HepG2 (cell line): ENCODE measurements around the gene C14orf93. TPM values are rescaled to one million over a fixed set of nuclear protein-coding genes. Genes with fewer than 3 reads are reported as not detected.

Experiments used
- ATAC-seq: fragments of 200-7000 bp; cut with Tn5 transposase; 3 replicates; pipeline ENCODE4 v1.9.1; 2020; ENCODE audit warnings: mild to moderate bottlenecking, moderate library complexity
- BruUV-seq: library from RNA; stranded (reverse); fragments of 400-500 nt; replicated peaks from 2 replicates; lab custom pipeline; 2021; lab: Mats Ljungman, UMichigan
- CTCF ChIA-PET: fragments of 300-600 bp; formaldehyde crosslinking; extraction: SDS; loops from one replicate; lab custom pipeline; 2021; ENCODE audit warnings: low total read pairs, inconsistent platforms, low intra/inter-chr PET ratio; lab: Yijun Ruan, JAX
- POLR2A ChIA-PET: fragments of 350-600 bp; sonication (Branson Sonifier 250); formaldehyde crosslinking; loops from one replicate; lab custom pipeline; 2020; ENCODE audit warnings: antibody characterized with exemption, inconsistent platforms; lab: Yijun Ruan, JAX
- DNase-seq: peaks from one replicate; pipeline ENCODE4 v3.0.0-alpha.2; 2015; ENCODE audit warnings: low spot score
- FAIRE-seq: peaks from 3 replicates; lab custom pipeline; 2011; peaks lifted over from hg19 to GRCh38; lab: Jason Lieb, UNC
- H2AFZ ChIP-seq: one replicate; pipeline ENCODE4 v1.6.1; 2011; ENCODE audit warnings: low read length, inconsistent platforms
- H3K27ac ChIP-seq: fragments of 300-600 bp; 3 replicates; pipeline ENCODE4 v1.8.0; 2011; ENCODE audit warnings: mixed run types, mild to moderate bottlenecking, mixed read lengths, low read length, inconsistent platforms; ENCODE audit not compliant: insufficient read depth; ENCODE audit errors: extremely low read length
- H3K27me3 ChIP-seq, 2 experiments: fragments of 200-600 bp in 1 of 2; 2 replicates in 1 of 2; 3 replicates in 1 of 2; pipeline versions ENCODE4 v1.6.0 to v1.8.0; 2011; ENCODE audit warnings: low read length in 2 of 2, mild to moderate bottlenecking in 2 of 2, moderate library complexity in 2 of 2, inconsistent platforms in 1 of 2; ENCODE audit not compliant: insufficient read depth in 2 of 2, control insufficient read depth in 1 of 2
- H3K36me3 ChIP-seq, 2 experiments: fragments of 200-600 bp in 1 of 2; replicated peaks in 1 of 2; 2 replicates in 1 of 2; 3 replicates in 1 of 2; pipeline versions ENCODE4 v1.5.1 to v1.8.0; 2011; ENCODE audit warnings: low read length in 2 of 2, inconsistent platforms in 1 of 2; ENCODE audit not compliant: insufficient read depth in 2 of 2, control insufficient read depth in 1 of 2
- H3K4me1 ChIP-seq: 2 replicates; pipeline ENCODE4 v1.5.1; 2012; ENCODE audit warnings: low read length, inconsistent platforms; ENCODE audit not compliant: insufficient read depth
- H3K4me2 ChIP-seq: 2 replicates; pipeline ENCODE4 v1.6.0; 2011; ENCODE audit warnings: low read depth, low read length, inconsistent platforms
- H3K4me3 ChIP-seq, 3 experiments: fragments of 200-600 bp in 1 of 3; sonication (generic), shearing (Covaris generic) in 1 of 3; replicated peaks in 1 of 3; 2 replicates each; pipeline ENCODE4 v1.5.1; 2011 to 2016; ENCODE audit warnings: low read length in 3 of 3, inconsistent platforms in 2 of 3, low read depth in 2 of 3, mild to moderate bottlenecking in 2 of 3, control low read depth in 1 of 3, mixed read lengths in 1 of 3; ENCODE audit not compliant: insufficient read depth in 1 of 3
- H3K79me2 ChIP-seq: one replicate; pipeline ENCODE4 v1.6.1; 2011; ENCODE audit warnings: low read length, inconsistent platforms; ENCODE audit not compliant: insufficient read depth
- H3K9ac ChIP-seq: 2 replicates; pipeline ENCODE4 v1.6.0; 2011; ENCODE audit warnings: mild to moderate bottlenecking, low read depth, low read length, inconsistent platforms; ENCODE audit not compliant: insufficient read depth
- H3K9me3 ChIP-seq: 2 replicates; pipeline ENCODE4 v1.5.1; 2012; ENCODE audit warnings: mild to moderate bottlenecking, low read length
- H4K20me1 ChIP-seq: 2 replicates; pipeline ENCODE4 v1.6.0; 2011; ENCODE audit warnings: inconsistent platforms, mild to moderate bottlenecking, low read length, moderate library complexity; ENCODE audit not compliant: insufficient read depth
- AKAP8 ChIP-seq: sonication (generic); formaldehyde crosslinking; IDR thresholded peaks from 2 replicates; pipeline ENCODE4 v1.5.1; 2020; ENCODE audit warnings: mild to moderate bottlenecking, missing genetic modification reagents
- ELF1 ChIP-seq: sonication (generic); formaldehyde crosslinking; IDR thresholded peaks from 2 replicates; pipeline ENCODE4 v1.4.0; 2020; ENCODE audit warnings: missing genetic modification reagents
- ESRRA ChIP-seq: sonication (generic); formaldehyde crosslinking; IDR thresholded peaks from 2 replicates; pipeline ENCODE4 v1.5.1; 2020; ENCODE audit warnings: mild to moderate bottlenecking, low read depth, missing genetic modification reagents
- KDM3A ChIP-seq: IDR thresholded peaks from 2 replicates; pipeline ENCODE4 v1.6.1; 2018; ENCODE audit warnings: low read depth, missing compliant biosample characterization
- NKX3-1 ChIP-seq: sonication (generic); formaldehyde crosslinking; IDR thresholded peaks from 2 replicates; pipeline ENCODE4 v1.5.0; 2020; ENCODE audit warnings: missing genetic modification reagents
- PPARG ChIP-seq: conservative IDR thresholded peaks from 2 replicates; pipeline ENCODE4 v1.6.1; 2016; ENCODE audit warnings: missing biosample characterization, missing genetic modification reagents
- SIN3B ChIP-seq: fragments of 150-350 bp; IDR thresholded peaks from 2 replicates; pipeline ENCODE4 v1.6.1; 2014; ENCODE audit warnings: low read length
- SMAD1 ChIP-seq: sonication (generic); formaldehyde crosslinking; IDR thresholded peaks from 2 replicates; pipeline ENCODE4 v1.4.0; 2020; ENCODE audit warnings: missing genetic modification reagents, low read depth, mild to moderate bottlenecking, borderline replicate concordance
- SMAD3 ChIP-seq: sonication (generic); formaldehyde crosslinking; IDR thresholded peaks from 2 replicates; pipeline ENCODE4 v1.4.0; 2020; ENCODE audit warnings: missing genetic modification reagents
- SOX5 ChIP-seq: IDR thresholded peaks from 2 replicates; pipeline ENCODE4 v1.6.1; 2016; ENCODE audit warnings: borderline replicate concordance
- SRSF9 ChIP-seq: fragments of 200-400 bp; formaldehyde crosslinking; IDR thresholded peaks from 2 replicates; pipeline ENCODE4 v1.6.1; 2018; ENCODE audit warnings: borderline replicate concordance, mild to moderate bottlenecking, low read depth, low read length; ENCODE audit not compliant: insufficient read depth, poor library complexity, severe bottlenecking
- SRY ChIP-seq: sonication (generic); formaldehyde crosslinking; IDR thresholded peaks from 2 replicates; pipeline ENCODE4 v1.8.0; 2022; ENCODE audit warnings: mild to moderate bottlenecking, missing genetic modification reagents
- YEATS2 ChIP-seq: sonication (generic); formaldehyde crosslinking; IDR thresholded peaks from 2 replicates; pipeline ENCODE4 v1.4.0; 2020; ENCODE audit warnings: missing genetic modification reagents, borderline replicate concordance
- ZBTB7B ChIP-seq: sonication (generic); formaldehyde crosslinking; IDR thresholded peaks from 2 replicates; pipeline ENCODE4 v1.4.0; 2020; ENCODE audit warnings: missing genetic modification reagents
- ZIK1 ChIP-seq: sonication (generic); formaldehyde crosslinking; IDR thresholded peaks from 2 replicates; pipeline ENCODE4 v1.5.0; 2020; ENCODE audit warnings: mild to moderate bottlenecking, low read depth, missing genetic modification reagents, borderline replicate concordance
- ZNF207 ChIP-seq: fragments of 450-650 bp; IDR thresholded peaks from 2 replicates; pipeline ENCODE4 v1.6.1; 2016; ENCODE audit warnings: antibody characterized with exemption, borderline replicate concordance
- ZNF691 ChIP-seq: sonication (generic); formaldehyde crosslinking; IDR thresholded peaks from 2 replicates; pipeline ENCODE4 v1.4.0; 2020; ENCODE audit warnings: missing genetic modification reagents, low read depth, mild to moderate bottlenecking, borderline replicate concordance
- ZNF792 ChIP-seq: IDR thresholded peaks from 2 replicates; pipeline ENCODE4 v1.6.1; 2016
- ZXDC ChIP-seq: sonication (generic); formaldehyde crosslinking; IDR thresholded peaks from 2 replicates; pipeline ENCODE4 v1.5.0; 2020; ENCODE audit warnings: mild to moderate bottlenecking, missing genetic modification reagents
- WGBS: methylation state at CpG from one replicate; pipeline ENCODE4 v1.1.6; 2017; ENCODE audit warnings: low lambda C conversion rate; 5-methylcytosine and 5-hydroxymethylcytosine counted together
- in situ Hi-C: cut with HindIII; loops from 2 replicates; pipeline ENCODE4 v1.10.0; 2017; ENCODE audit warnings: low pct_unique_long_range_greater_than_20kb; ENCODE audit not compliant: extremely low pct_ligation_motif_present
- intact Hi-C: fragments of 100-400 bp; cut with micrococcal nuclease; formaldehyde crosslinking; loops from one replicate; pipeline ENCODE4 v1.10.0; 2022; ENCODE audit not compliant: unreplicated experiment
- polyA plus RNA-seq, 8 experiments: library from polyadenylated mRNA; depleted of rRNA in 3 of 8; stranded (reverse) in 7 of 8; unstranded in 1 of 8; fragments of >200 nt; fragmentation: Illumina TruSeq in 4 of 8; extraction: Trizol in 4 of 8; gene quantifications; 2 replicates each; pipeline versions ENCODE4 v1.2.1 to v1.2.3, GENCODE V29; 2011 to 2016; ENCODE audit warnings: low read depth in 4 of 8, missing spikeins in 1 of 8, mixed read lengths in 1 of 8; ENCODE audit not compliant: insufficient read depth in 1 of 8
- total RNA-seq, 5 experiments: library from RNA; depleted of rRNA; stranded (reverse); fragments of >200 nt; fragmentation: Illumina TruSeq; extraction: Trizol; gene quantifications; 2 replicates each; pipeline ENCODE4 v1.2.3, GENCODE V29; 2016; ENCODE audit warnings: low read depth in 1 of 5
- TF ChIP-seq, protein P1 (sequence below): sonication (generic); formaldehyde crosslinking; IDR thresholded peaks from 2 replicates; pipeline ENCODE4 v1.4.0; 2020; ENCODE audit warnings: mild to moderate bottlenecking, missing genetic modification reagents

C14orf93 gene
- total and polyA plus RNA-seq, 2 of the 13 experiments (the other 11 are each of a cell fraction or from before 2014, with no cell fraction given) = 11.4 to 22.5 TPM

DNA sequence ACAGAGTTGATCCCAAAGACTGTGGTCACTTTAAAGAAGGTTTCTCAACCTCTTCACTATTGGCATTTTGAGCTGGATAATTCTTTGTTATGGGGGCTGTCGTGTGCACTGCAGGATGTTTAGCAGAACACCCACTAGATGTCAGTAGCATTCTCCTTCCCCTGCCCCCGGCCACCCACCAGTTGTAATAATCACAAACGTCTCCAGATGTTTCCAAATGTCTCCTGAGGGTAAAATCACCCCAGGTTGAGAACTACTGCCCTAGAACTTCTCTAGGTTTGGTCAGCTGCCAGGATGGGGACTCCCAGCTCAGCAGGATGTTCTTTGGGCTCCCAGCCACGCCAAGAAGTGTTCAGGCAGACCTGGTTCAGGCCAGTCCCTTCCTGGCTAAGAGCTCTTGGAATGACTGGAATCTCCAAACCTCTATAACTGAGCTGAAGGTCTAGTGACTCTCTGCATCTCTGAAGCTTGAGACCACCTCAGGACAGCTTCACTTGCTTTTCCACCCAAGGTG is 15.1 kb downstream of the C14orf93 start:
- Histone ChIP-seq H3K4me3 (no peak overlapping the region), H3K4me2 (peak overlapping the region; percentile 13; the same call in 1 of the 2 replicates), H2AFZ (no peak overlapping the region), H3K9me3 (no peaks in the 10 kb centered on the region), H3K9ac (no peak overlapping the region), H3K79me2 (no peaks in the 10 kb centered on the region), H3K27me3 (no peaks in the 10 kb centered on the region), H3K4me1 (peaks cover 5% of the 10 kb centered on the region; the same call in 1 of the 2 replicates), H3K36me3 (peaks cover 0 to 3% of the 10 kb centered on the region in 2 experiments; a peak in 2 of 5 replicates), H4K20me1 (no peaks in the 10 kb centered on the region), H3K27ac (no peak overlapping the region)
- no TSS peak for BruUV-seq
- ATAC-seq = peak; percentile 94
- CTCF ChIA-PET = interaction anchor here (0.7 to 2.9 kb wide), 5 partner anchors 8 to 74 kb away, joined by 3 to 77 read pairs (median 9); partner anchors contain the start of genes AJUBA and CDH24
- intact Hi-C loops = loop anchor here (1.0 kb wide), 4 partner anchors 9 to 63 kb away; no protein-coding TSS in a partner anchor
- 24% methylated on average over 4 of the region's 4 CpGs for WGBS
- POLR2A ChIA-PET = interaction anchor here (0.7 to 8.5 kb wide), 23 partner anchors 11 to 100 kb away, joined by 3 to 160 read pairs (median 7); partner anchors contain the start of genes ACIN1, AJUBA, C14orf119 and C14orf93
- in situ Hi-C loops = no loop called here
- peak; percentile 67 for DNase-seq
- peak; percentile 83 for FAIRE-seq
- TF ChIP-seq SRY (CRISPR knock-in tag) = no peak
- TF ChIP-seq AKAP8 = no peak
- TF ChIP-seq, protein P1, sequence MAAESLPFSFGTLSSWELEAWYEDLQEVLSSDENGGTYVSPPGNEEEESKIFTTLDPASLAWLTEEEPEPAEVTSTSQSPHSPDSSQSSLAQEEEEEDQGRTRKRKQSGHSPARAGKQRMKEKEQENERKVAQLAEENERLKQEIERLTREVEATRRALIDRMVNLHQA (CRISPR knock-in tag) = no peak
- TF ChIP-seq ZNF792 (CRISPR knock-in tag) = no peak
- TF ChIP-seq ZIK1 (CRISPR knock-in tag) = no peak
- TF ChIP-seq KDM3A = 0 out of 2 replicates have a peak, but pooled peaks have one; percentile 26
- 0 out of 2 replicates have a peak, but pooled peaks have one; percentile 31 for TF ChIP-seq ESRRA (CRISPR knock-in tag)
- TF ChIP-seq NKX3-1 (CRISPR knock-in tag) = 0 out of 2 replicates have a peak, but pooled peaks have one; percentile 33
- TF ChIP-seq SIN3B = no peak
- no peak for TF ChIP-seq ZNF207
- TF ChIP-seq ZNF691 = peak; percentile 60; the same call in 1 of the 2 replicates
- peak; percentile 23; the same call in 1 of the 2 replicates for TF ChIP-seq YEATS2 (CRISPR knock-in tag)
- 0 out of 2 replicates have a peak, but pooled peaks have one; percentile 28 for TF ChIP-seq ELF1 (CRISPR knock-in tag)
- no peak for TF ChIP-seq SMAD1 (CRISPR knock-in tag)
- TF ChIP-seq SMAD3 (CRISPR knock-in tag) = 0 out of 2 replicates have a peak, but pooled peaks have one; percentile 44
- TF ChIP-seq SRSF9 = no peak
- peak; percentile 61; the same call in 1 of the 2 replicates for TF ChIP-seq ZBTB7B (CRISPR knock-in tag)
- 0 out of 2 replicates have a peak, but pooled peaks have one; percentile 36 for TF ChIP-seq PPARG (CRISPR knock-in tag)
- peak; percentile 26; the same call in 1 of the 2 replicates for TF ChIP-seq SOX5
- TF ChIP-seq ZXDC = 0 out of 2 replicates have a peak, but pooled peaks have one; percentile 59
